OCI-M2 (cell line): ENCODE measurements around the gene PRMT9.

Experiments used
- DNase-seq: peaks from one replicate; lab custom pipeline; 2025; ENCODE audit not compliant: unreplicated experiment; lab: John Stamatoyannopoulos, UW

Gene PRMT9

DNA sequence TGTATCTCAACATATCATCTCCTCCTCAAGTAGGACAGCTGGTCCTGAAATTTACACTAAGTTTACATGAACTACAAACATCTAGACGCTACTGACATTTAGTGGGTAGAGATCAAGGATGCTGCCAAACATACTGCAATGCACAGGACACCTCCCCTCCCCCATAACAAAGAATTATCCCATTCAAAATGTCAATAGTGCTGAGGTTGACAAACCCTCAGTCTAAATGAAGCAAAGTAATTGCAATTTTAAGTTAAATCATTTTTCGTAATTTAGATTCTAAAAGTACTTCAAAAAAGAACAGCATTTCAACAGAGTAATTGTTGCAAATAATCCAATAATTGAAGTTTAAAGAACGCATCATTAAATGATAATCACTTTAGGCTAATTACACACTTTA lies 1.2 kb downstream of the PRMT9 start:
- no peak for DNase-seq

DNA sequence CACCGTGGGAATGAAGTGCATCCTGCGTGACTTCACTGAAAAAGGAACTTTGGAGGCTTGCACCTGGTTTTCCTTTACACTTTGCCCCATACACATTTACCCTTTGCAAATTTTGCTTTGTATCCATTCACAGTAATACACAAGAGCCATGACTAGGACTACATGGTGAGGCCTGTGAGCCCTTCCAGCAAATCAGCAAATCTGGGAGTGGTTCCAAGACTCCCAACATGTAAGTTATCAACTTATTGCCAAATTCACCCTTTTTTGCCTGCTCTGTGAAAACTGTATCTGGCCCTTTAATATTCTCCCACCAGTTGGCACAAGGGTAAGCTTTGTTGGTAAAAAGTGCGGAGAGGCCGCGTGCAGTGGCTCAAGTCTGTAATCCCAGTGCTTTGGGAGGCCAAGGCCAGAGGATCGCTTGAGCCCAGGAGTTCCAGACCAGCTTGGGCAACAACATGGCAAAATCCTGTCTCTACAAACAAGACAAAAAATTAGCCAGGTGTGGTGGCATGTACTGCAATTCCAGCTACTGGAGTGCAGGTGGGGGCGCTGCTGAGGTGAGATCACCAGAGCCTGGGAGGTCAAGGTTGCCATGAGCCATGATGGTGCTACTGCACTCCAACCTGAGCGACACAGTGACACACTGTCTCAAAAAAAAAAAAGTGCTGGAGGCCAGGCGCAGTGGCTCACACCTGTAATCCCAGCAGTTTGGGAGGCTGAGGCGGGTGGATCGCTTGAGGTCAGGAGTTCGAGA lies 5.0 kb downstream of the PRMT9 start:
- DNase-seq = no peak

DNA sequence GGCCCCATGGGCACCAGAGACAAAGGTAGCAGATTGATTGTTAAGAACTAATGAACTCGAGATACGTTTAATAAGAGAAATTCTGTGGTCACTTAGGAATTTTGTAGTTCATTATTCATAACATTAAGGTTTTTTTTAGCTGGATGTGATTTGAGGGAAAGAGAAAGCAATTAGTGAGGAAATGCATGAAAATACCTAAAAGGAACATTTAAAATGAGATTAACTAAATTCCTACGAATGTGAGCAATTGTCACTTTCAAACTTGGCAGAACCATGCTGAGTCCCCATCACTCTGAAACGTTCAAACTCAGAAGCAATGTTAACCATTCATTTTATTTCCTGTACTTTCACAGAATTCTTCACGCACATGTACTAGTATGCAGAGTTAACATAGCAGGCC lies 5.9 kb downstream of the PRMT9 start:
- DNase-seq = no peak

DNA sequence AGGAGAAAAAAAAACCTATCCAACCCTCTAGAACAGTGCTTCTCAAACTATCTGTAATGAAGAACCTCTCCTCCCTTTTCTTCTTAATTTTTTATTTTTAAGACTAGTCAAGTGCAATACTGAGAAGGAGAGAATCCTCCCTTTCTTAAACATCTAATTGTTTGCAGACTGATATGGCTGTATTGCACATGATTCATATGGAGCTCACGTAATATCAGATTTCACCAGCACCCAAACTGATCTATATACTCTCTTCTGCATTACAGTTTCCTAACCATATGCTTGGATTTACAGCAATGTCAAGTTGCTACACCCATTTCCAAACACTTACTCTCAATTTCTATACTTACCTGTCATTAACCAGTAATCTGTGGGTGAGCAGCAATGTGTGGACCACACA lies 9.5 kb downstream of the PRMT9 start:
- no peak for DNase-seq

DNA sequence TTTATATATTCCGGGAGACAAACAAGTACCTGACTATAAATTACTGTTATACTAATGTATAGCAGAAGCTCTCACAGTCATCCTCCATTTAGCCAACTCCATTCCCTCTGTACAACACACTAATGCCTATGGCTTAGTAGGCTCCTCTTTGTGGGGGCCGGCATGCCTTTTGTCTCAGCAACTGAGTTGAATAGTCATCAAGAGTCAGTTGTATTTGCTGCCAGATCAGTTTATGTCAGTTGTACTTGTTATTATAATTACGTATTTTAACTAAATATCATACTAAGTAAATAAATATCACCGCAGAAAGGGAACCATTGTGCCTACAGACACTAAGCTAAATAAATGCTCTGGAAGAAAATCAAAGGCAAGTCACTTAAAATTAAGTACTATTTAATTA lies 9.9 kb downstream of the PRMT9 start:
- DNase-seq = no peak

DNA sequence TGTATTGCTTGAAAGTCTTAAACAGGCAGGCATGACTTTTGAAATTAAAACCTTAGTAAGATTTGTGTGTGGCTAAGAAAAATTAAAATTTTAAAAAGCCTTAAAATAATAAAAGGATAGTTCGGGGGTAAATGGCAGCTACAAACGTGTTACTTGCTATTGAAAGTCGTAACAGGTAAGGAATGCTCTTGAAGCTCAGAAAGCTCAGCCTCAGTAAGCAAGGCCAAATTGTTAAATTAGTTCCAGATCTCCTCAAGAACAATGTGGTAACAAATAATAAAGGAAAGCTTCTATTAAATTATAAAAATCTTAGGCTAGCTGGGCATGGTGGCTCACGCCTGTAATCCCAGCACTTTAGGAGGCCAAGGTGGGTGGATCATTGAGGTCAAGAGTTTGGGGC lies 25.5 kb downstream of the PRMT9 start:
- DNase-seq = no peak

DNA sequence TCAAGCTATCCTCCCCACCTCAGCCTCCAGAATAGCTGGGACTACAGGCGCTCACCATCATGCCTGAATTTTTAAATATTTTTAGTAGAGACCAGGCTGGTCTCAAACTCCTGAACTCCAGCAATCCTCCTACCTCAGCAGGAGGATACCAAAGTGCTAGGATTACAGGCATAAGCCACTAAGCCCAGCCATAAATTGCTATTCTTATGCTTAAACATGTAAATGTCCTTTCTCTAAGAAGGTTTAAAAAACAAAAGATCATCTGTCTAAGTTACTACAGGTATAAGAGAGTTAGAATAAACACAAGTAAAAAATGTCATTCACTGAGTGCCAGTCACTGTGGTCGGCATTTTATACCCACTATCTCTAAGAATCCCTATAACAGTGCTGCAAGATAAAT lies 28.3 kb downstream of the PRMT9 start:
- DNase-seq = no peak

DNA sequence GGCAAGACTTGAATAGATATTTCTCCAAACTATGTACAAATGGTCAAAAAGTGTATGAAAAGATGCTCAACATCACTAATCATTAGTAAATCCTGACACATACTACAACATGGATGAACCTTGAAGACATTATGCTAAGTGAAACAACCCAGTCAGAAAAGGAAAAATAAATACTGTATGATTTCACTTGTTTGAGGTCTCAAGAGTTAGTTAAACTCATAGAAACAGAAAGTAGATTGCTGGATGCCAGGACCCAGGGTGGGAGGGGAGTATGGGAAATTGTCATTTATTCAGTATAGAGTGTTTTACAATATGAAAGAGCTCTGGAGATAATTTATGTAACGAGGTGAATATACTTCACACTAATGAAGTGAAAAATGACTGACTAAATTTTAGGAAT lies 32.4 kb downstream of the PRMT9 start:
- no peak for DNase-seq

DNA sequence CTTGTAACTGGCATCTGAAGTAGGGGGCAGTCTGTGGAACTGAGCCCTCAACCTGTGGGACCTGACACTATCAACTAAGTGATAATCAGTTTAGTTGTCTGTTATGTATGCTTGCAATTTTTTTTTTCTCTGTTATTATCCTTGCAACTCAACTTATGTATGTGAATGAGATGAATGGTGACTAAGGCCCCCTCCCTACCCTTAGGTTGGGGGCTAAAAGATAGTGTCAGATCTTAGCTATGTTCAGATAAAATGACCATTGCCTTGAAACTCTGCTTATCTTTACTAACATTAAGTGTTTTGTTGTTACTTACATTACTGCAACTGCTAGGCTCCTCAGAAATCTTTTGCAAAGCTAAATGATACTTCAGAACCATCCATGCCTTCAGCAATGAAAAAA lies 35.3 kb downstream of the PRMT9 start:
- DNase-seq = no peak

DNA sequence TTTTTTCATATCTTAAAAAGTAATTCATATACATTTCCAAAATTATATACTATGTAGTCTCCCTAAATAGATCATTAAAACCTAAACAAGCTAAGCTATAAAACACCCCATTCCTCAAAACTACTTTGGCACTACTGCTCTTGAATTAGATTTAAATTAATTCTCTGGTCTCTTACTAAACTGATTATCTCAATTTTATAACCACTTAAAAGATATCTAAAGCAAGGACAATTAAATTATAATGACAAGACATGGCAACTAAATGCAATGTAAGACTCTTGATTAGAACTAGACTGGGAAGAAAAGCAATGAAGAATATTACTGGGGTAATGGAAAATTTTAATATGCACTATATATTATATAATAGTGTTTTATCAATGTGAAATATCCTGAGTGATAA lies 38.9 kb downstream of the PRMT9 start:
- DNase-seq = no peak

DNA sequence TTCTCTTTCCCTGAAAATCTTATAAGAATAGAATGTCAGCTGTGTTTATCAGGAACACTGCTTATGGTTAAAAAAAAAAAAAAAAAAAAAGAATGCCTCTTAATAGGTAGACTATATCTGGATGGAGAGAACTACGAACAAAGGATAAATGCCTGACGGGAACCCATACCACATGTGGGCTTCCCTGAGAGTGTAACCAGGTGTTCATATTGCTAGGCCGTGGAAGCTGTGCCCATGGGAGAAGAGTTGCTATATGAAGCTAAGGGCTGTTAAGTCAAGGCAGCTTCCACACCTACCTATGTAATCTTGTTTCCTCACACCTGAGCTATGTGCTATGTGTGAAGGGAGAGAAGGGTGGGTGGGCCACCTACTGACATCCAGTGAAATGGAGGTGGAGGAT lies 39.5 kb downstream of the PRMT9 start:
- no peak for DNase-seq

DNA sequence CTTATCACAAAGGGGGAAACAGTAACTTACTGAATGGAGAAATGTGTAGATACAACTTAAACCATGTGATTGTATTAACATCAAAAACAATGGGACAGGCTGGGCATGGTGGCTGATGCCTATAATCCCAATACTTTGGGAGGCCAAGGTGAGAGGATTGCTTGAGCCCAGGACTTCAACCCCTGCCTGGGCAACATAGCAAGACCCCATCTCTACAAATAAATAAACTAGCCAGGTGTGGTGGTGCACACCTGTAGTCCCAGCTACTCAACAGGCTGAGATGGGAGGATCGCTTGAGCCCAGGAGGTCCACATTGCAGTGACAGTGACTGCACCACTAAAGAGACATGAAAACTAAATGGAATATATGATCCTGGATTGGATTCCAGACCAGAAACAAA lies 40.3 kb downstream of the PRMT9 start:
- DNase-seq = no peak

DNA sequence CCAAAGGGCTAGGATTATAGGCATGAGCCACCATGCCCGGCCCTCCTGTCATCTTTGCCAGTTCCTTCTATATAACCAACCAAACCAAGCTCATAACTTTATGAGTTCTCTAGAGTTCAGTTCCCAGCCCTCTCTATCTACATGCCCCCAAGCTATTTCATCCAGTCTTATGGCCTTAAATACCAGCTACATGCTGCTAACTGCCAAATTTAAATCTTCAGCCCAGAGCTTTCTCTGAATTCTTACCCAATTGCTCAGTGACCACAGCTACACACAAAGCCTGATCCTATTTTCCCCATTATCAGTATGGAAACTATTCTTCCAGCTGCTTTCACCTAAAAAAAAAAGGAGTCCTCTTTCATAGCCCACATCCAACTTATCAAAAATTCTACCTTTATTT lies 43.6 kb downstream of the PRMT9 start:
- DNase-seq = no peak

DNA sequence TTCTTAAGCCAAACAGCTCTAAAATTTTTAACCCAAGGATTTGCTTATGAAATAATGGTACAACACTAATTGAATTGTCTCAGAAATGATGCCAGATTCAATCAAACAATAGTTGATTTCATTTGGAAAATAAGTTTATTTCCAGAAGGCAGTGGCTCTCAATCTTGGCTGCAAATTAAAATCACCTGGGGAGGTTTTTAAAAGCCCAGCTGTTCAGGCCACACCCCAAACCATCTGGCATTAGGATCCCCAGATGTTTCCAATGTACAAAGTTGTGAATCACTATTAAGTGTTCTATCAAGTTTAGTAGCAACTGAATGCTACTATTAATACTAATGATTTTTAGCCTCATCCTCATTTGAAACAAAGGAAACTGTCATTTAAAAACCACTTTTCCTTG lies 44.6 kb downstream of the PRMT9 start:
- no peak for DNase-seq

DNA sequence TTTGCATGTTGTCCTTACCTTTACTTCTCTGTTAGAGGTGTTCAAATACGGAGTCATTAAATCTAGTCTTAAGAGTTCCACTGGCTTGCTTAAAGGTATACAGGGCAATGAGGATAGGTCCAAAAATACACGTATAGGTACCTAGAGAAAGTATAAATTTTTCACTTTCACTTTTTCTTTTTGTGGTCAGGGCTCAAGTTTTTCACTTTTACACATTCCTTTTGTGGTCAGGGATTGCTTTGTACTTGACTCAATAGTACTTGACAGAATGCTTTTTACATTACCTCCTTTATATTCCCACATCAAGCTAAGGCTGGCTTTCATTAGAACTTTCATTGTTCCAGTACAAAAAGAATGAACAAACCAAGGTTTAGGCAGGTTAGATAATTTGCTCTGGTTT lies 45.0 kb downstream of the PRMT9 start:
- no peak for DNase-seq

DNA sequence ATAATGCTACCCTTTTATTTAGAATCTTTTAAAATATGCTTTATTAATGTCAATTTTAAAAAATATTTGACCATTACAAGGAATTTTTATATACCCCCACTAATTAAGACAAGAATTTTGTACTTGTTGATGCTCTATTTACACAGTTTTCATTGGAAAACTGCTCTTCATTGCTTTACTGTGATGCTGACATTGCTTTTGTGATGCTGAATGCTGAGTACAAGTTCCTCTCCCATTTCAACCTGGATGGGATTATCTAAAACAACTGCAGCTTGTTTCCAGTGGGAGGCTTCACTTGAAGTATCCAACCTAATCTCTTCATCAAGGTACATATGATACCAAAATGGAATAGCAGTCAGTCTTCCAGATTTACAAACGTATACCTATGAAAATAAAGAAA lies 45.6 kb downstream of the PRMT9 start:
- no peak for DNase-seq

DNA sequence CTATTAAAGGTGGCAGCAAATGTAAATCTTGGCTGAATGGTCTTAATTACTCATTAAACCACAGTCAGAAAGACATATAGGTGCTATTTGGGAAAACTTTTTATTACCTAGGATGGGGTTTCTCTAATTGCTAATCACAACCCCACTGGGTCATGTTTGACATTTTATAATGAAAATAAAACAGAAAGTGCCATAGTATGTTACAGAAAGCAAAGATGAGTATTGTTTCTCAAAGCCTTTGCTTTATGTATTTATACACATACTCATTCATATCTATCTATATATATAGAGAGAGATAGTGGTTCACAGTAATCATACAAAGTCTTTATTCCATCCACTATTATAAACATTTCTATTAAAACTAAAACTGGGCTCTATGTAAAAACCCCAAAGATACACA lies 48.6 kb downstream of the PRMT9 start:
- no peak for DNase-seq

DNA sequence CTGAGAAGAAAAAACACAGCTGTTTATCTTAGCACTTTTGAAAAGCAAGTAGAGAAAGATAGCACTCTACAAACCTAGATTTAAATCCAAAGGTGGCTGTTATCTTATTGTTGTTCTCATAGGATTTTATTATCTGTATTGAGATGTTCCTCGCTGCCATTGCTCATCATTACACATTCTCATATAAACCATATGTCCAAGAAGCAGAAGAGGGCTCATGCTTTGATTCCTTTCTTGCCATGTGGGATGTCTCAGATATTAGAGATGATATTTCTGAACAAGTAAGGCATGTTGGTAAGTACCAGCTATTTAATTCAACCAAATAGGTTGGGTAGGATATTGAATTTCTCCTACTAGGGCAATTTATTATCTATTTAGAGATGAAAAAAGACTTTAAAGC lies 50.3 kb downstream of the PRMT9 start:
- DNase-seq = no peak

DNA sequence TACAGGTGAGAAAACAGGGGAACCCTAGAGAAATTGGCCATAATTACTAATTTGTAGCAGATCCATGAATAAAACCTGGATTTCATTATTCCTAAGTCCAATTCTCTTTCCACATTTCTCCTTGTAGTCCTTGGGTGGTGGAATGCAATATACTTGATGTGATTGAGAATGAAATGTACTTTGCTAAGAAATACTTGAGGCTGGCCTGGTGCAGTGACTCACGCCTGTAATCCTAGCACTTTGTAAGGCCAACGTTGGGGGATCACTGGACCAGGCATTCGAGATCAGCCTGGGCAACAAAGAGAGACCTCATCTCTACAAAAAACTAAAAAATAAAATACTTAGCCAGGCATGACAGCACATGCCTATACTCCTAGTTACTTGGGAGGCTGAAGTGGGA lies 50.9 kb downstream of the PRMT9 start:
- no peak for DNase-seq

DNA sequence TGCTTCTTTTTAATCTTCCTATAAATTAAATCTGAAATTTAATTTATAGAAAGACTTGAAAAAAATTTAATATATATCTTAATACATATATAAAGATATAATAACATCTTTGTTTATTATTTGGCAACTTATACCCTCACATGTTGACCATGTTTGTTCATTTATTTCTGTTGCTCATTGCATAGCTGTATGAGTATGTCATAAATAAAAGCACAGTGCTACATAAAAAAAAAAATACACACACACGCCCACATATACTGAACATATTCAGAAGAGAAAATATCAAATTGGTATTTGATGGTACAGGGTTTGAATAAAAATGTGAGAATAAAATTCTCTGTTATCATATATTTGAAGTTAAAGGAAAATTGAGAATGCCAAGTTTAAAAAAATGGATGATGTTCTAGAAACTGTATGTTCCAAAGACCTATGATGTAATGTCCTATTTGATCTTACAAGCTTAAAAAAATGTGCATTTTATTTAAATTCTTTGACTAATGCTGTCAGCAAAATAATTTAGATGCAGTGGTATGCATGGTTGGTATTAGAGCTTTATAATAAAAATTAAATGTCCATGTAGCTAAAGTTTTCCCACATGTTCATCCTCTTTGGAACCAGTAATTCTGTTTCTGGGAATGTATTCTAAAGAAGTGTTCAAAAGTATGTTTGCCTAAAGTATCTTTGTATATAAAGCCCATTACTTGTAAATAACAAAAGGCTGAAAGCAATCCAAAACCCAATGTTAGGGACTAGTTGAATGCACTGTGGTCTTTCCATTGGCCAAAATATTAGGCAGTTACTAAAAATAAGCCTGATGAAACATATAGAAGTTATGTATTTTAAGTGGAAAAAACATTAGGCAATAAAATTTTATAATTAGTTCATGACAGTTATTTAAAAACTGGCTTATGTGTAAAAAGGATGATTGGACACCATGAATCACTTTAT lies 53.9 kb downstream of the PRMT9 start:
- no peak for DNase-seq

DNA sequence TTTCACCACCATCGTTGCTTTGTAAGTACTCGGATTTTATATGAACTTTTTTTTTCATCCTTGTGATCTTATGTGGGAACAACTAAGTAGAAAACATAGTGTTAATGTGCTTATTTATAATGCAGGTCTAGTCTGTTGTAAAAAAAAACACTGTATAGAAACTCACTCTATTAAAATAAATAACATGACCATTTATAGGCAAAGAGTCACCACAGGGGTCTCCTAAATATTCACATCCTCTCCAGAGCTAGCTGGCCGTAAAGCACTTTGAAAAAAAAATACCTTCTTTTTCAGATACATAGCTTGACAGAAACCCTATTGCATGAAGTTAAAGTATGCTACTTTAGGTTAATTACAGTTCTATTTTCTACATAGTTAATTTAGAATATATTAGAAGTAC lies 55.5 kb downstream of the PRMT9 start:
- DNase-seq = no peak

DNA sequence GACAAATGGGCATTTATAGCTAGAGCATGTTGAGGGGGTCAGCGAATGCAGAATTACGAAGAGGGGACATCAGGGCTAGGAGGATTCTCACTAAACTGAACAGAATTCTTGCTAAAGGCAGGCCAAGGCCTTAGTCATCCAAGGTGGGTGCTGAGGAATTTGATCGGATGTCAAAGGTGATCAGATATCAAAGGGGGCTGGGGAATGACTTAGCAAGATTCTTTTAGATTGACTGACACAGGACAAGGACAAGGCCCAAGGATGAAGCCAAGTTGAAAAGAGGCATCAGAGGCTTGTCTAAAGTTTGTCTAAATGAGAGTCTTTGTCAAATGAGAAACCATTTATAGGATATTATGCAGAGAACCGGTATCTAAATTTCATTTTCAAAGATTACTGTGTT lies 57.1 kb downstream of the PRMT9 start:
- DNase-seq = no peak
